COR-L47 (cell line): ENCODE results near the gene PTPRG.

ENCODE experiments used
- DNase-seq: peaks from one replicate; lab custom pipeline; 2025; lab: John Stamatoyannopoulos, UW

The PTPRG gene

GRCh38 chr3:61589856-61590255 lies 28.5 kb downstream of the PTPRG start:
- DNase-seq, result no peak

GRCh38 chr3:61591300-61591699 lies 29.9 kb downstream of the PTPRG start:
- DNase-seq, result no peak

DNA sequence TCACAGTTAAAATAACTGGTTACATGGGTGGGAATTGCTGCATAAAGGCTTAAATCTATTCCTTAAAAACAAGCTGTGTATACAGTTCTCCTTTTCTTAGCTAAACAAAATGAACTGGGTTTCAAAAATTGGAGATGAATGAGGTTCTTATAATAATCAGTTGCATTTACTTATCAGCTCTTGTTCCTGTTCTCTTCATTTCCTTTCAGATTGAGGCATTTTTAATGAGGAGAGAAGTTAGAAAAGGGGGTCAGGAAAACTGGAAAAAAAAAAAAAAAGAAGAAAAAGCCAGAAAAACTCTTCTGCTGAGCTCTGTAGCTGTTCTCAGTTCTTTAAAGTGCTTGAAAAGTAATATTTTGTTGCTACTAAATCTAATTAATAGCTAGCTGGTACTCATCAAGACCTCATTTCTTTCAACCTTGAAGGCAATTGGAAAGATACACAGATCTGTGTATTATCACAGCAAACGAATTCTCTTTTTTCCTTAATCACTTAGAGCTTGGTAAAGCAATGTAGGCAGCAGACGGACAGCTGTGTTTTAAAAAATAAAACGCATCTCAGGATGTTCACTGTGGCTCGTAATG lies 32.2 kb downstream of the PTPRG start:
- DNase-seq, result no peak

DNA sequence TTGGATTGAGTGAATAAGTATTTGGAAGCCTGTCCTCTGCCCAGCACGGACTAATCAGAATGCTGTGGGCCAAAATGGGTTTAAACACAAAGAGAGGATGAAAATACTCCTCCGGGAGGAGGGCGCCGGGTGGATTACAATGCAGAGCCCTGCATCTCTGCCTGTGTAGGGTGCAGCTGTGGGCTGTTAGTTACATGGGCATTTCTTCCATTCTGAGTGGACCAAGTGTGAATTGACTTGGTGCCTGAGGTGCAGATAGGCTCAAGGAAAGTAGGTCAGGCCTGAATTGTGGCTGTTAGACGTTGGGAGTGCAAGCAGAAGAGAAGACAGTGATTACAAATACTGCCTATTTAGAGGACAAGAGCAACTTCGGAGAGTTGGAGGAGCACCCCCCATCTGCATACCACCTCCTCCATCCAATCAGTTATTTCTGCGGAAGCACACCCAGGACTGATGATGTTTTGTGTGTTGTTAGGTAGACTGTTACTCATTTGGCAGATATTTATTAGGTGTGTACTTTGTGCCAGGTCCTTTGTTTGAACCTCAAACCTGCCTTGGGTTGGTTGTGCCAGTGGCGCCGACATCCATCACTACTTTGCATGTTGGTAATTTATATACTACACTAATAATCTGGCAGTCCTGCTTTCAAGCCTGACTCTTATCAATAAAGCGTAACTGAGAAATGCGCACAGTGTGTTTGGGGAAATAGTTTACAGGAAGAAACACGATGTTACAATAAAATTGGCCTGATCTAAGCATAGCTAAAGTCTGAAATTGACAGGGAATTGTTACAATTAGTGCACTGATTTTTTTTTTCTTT lies 33.0 kb downstream of the PTPRG start:
- no peak for DNase-seq

- DNase-seq, result no peak
Measured at GRCh38 chr3:61594964-61595285, 33.6 kb downstream of the PTPRG start.

DNA sequence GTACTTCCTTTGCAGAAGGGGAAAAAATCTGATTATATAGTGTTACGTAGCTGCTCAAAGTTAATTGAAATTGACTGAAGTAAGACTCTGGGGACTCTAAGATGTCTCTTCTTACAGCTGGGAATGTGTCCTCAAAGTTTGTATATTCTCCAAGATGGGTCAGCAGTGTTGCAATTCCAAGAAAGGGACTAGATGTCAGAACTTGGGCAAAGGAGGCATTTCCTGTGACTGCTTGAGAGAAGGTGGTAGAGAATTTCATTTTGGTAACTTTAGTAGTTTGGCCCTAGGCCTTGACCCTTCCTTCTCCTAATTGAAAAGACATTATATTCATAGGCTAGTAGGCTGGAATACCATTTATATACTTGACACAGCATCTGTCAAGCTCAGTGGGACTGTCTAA lies 33.9 kb downstream of the PTPRG start:
- no peak for DNase-seq

DNA sequence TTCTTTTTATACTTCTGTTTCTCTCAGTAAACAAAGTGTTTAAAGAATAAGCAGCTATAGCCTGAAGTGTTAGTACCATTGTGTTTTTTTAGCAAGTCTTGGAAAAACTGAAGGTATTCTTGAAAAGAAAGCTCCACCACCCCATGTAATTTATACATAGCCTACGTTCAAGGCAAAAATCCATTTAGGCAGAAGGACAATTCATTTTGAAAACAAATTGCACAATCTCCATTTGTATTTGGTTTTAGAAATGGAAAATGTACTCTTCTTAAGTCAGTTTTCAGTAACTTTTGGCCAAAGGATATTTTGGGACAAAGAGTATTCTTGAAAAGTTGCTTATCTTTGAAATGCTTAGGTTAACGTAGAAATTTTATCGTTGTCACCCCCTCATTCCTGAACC lies 34.5 kb downstream of the PTPRG start:
- no peak for DNase-seq

DNA sequence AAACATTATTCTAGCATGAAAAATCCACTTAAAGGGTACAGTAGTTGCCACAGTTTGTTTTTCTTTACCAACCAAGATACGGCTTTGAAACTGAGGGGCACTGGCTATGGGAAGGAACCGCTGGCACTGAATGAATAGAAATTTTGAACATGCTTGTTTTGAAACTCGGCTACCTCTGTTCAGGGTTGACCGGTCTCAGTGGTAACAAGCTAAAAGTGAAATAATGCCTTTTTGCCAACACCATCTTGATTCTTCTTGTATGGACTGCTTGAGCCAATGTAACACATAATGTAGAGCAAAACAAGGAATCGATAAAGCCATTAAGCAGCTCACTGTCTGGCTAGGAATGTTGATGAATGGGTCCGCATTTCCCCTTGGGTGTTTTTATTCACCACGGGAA lies 36.5 kb downstream of the PTPRG start:
- DNase-seq, result no peak

DNA sequence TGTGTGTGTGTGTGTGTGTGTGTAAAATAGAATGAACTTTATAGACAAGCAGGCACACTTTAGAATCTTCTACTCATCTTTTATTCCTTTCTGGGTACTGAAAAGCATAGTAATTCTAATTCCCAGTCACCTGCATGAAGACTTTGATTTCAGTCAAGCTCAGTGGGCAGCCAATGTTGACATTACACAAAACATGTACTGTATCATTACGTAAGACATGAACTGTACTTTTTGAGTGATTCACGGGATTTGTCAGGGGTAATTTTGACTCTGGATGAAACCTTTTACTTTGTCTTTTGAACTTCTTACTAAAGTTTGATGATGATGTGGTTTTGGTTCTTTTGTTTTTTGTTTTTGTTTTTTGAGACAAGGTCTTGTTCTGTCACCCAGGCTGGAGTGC lies 38.8 kb downstream of the PTPRG start:
- no peak for DNase-seq

GRCh38 chr3:61601831-61602230 lies 40.5 kb downstream of the PTPRG start:
- no peak for DNase-seq

DNA sequence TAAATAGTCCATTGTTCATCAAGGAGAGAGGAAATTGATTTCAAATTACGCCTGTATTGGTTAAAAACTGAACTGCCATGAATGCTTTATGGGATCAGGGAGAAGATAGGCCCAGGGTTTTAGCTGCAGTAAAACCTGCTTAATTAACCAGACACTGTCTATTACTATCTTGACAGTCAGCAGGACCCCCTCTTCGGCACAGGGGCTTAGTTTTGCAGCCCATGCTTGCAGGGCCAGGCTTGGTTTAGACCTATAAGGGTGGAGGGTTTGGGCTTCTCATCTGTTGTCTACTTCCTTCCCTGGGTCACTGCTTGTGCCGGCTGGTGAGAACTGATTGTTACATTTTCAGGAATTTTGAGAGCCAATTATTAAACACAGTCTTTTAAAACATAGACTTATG lies 41.1 kb downstream of the PTPRG start:
- DNase-seq, result no peak

DNA sequence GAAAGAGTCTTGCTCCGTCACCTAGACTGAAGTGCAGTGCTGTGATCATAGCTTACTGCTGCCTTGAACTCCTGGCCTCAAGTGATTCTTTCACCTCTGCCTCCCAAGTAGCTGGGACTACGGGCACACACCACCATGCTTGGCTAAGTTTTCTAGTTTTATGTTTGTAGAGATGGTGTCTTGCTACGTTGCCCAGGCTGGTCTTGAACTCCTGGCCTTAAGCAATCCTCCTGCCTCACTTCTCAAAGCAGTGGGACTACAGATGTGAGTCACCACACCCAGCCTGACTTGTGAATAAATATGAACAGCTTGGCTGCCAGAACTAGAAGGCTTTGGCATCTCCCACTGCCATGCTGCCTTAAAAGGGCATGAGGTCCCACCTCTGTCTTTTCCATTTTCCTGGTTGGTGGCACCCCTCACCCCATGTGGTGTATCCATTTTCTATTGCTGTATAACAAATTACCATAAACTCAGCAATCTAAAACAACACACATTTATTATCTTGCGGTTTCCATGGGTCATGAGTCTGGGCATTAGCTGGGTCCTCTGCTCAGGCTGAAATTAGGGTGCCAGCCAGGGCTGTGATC lies 44.3 kb downstream of the PTPRG start:
- DNase-seq, result no peak

DNA sequence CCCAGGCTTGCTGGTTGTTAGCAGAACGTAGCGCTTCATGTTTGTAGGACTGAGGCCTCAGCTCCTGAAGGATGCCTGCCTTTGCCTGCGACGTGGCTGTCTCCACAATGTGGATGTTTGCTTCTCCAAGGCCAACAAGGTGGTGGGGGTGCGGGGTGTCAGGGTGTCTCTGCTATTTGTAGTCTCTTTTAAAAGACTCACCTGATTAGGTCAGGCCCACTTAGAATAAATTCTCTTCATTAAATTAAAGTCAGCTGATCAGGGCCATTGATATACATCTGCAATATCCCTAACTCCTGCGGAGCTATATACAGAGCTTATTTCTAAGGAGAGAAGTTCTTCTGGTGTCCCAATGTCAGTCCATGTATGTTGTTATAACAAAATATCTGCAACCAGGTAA lies 44.8 kb downstream of the PTPRG start:
- no peak for DNase-seq

DNA sequence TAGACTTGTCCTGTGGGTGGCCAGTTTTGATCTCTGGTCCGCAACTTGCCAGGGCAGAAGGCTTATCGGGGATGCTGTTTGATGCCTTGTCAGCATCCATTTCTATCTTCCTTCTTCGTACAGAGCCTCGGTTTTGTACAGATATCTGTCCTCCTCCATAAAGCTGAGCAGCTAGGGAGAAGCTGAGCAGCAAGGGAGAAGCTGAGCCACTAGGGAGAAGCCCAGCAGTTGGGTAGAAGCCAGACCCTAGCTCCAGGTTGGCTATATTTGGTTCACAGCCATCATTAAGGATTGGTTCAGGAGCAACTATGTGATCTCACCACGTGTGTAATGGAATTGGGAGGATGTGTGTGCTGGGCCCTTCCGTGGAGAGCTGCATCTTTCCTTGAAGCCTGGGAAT lies 46.7 kb downstream of the PTPRG start:
- no peak for DNase-seq

DNA sequence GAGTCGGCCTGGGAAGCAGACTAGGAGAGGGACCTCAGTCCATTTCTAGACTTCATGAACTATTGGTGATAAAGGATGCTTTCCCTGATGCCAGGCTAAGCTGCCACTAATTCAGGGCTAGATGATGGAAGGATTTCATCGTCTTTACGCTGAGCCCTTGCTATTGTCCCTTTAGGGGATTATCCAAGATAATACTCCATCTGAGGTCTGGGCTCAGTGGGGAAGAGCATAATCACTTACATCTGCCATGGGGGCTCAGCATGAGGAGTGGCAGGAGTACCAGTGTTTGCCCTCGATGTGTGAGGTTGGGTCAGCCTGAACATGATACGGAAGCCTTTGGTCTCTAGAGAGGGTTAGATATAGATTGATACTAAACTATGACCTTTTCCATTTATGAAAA lies 47.3 kb downstream of the PTPRG start:
- no peak for DNase-seq

DNA sequence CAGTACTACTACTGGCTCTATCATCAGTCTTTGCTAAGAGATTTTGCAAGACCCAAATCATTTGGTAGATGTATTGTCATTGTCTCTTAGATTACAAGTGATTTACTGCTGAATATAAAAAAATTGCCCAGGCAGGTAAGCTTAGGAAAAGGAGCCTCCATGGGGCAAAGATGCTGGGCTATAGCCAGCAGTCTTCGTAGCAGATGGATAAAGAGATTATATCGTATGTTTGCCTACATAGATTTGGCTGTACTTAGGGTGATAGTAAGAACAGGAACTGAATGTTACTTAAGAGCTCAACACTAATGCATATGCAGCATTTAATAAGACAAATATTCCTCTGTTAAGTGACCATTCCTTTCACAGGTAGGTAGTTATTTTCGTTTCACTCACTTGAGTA lies 48.9 kb downstream of the PTPRG start:
- DNase-seq, result no peak

DNA sequence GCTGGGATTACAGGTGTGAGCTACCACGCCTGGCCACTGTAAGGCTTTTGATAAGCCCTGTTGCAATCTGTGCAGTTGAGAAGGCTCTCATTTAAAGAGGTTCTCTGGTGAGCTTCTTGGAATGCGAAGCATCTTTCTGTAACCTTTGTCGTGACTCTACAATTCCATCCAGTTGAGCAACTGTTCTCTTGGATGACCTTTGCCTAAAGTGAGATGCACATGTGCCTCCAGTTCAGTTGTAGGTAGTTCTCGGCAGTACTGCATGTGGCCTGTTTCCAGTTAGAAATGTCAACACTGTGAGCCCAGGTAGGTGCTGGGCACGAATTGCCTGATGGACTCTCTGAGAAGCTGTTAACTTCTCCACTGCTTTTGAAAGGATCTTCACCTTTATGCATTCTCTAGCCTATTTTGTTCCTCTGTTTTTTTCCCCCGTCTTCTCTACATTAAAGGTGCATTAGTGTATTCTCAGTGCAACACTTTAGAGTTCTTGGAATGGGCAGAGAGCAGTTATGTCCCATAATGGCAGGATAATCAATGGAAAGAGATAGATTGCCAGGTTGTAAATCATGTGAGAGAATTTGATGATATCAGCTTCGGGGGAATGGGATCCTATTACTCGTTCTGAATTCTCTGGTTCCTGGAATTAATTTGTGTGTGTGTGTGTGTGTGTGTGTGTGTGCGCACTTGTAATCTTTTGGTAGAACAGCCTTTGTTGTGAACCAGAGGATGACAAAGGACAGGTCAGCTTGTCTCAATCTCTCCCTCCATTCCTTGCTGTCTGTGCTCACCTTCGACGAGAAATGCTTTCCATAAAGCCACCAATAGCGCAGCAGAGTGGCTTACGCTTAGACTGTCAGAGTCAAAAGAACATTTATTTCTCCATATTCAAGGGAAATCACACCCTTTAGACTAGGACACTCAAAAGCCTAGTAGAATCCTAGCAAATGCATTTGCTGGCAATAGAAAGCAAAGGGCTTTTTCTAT lies 51.1 kb downstream of the PTPRG start:
- DNase-seq, result no peak

DNA sequence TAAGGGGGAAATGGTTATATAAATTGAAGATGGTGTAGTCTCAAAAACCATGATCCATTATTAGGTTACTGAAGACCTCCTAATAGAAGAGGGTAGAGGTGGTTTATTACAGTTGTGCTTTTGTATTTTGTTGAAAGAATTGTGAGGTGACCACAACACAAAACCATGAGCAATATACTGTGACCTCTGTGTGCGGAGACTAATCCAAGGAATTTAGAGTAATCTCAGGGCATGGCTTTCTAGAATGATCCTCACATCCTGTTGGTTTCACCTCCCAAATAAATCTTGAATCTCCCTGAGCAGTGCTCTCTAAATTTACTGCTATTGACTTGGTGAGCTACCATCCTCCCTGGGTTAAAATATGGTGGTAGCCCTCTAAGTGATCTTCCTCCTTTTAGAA lies 52.3 kb downstream of the PTPRG start:
- no peak for DNase-seq

DNA sequence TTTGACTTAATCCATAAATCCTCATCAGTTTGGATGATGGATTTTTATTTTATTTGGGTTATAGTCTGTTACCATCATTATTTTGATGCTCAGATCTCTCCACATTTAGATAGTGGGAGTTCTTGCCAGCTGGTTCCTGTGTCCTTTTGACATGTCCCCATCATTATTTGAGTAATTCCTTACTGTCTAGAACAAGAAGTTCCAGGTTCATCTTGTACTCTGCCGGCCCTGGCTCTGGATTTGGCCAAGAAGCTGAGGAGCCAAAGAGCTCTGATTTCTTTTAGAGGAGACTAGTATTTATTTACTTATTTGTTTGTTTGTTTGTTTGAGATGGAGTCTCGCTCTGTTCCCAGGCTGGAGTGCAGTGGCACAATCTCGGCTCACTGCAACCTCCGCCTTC lies 54.3 kb downstream of the PTPRG start:
- DNase-seq, result no peak

- DNase-seq, result no peak
Measured at GRCh38 chr3:61616586-61616985, 55.2 kb downstream of the PTPRG start.

GRCh38 chr3:61617041-61617440 lies 55.7 kb downstream of the PTPRG start:
- no peak for DNase-seq

DNA sequence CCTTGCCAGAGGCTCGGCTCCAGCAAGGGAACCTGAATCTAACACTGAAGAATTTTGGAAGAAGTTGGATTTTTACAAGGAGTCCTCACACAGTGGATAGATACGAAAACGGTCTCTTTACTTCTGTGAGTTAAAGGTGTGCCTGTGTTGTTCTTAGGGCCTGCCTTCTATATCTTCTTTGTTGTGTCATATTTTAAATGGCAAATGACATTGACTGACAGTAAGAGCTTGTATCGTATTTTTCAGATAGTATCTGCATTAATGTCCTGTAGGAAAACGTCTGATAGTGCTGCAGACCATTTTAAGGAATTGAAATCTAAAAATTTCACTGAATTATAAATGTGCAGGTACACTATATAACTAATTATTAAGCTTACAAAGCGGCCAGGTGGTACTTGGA lies 56.3 kb downstream of the PTPRG start:
- no peak for DNase-seq

GRCh38 chr3:61618231-61618630 lies 56.9 kb downstream of the PTPRG start:
- DNase-seq, result no peak
